Adrenal gland (tissue), 5 donors: ENCODE results near the gene SLC35E2B.

Experiments used
- POLR2A ChIP-seq, 2 donors: fragments of 450-650 bp; IDR thresholded peaks; one replicate each; pipeline ENCODE4 v1.6.1; 2017; ENCODE audit warnings: antibody characterized with exemption in 2 of 2, mild to moderate bottlenecking in 2 of 2, moderate library complexity in 1 of 2
- TF ChIP-seq, protein P1 (sequence below), 6 experiments: fragments of 450-650 bp in 4 of 6; fragments of 200-600 bp in 2 of 6; sonication (generic) in 1 of 6; IDR thresholded peaks; 1 replicate in 5 of 6; 2 replicates in 1 of 6; pipeline versions ENCODE4 v1.5.1 to v1.8.0; 2016 to 2021; ENCODE audit warnings: antibody characterized with exemption in 6 of 6, mild to moderate bottlenecking in 2 of 6, moderate library complexity in 1 of 6
- donor health status: DM: no; HTN: no; CAD: no.

DNA sequence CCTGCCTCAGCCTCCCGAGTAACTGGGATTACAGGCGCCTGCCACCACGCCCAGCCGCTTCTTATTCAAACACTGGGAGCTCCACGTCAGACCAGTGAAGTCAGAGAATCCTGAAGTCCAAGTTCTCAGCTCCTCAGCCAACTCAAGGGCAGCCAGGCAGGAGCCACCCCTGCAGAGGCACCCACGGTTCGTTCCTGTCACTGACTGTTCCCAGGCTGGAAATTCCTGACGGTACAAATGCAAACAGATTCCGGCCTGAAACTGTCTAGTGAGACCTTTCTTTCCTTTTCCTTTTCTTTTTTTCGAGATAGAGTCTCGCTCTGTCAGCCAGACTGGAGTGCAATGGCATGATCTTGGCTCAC is 11.7 kb downstream of the SLC35E2B start:
- TF ChIP-seq, protein P1, sequence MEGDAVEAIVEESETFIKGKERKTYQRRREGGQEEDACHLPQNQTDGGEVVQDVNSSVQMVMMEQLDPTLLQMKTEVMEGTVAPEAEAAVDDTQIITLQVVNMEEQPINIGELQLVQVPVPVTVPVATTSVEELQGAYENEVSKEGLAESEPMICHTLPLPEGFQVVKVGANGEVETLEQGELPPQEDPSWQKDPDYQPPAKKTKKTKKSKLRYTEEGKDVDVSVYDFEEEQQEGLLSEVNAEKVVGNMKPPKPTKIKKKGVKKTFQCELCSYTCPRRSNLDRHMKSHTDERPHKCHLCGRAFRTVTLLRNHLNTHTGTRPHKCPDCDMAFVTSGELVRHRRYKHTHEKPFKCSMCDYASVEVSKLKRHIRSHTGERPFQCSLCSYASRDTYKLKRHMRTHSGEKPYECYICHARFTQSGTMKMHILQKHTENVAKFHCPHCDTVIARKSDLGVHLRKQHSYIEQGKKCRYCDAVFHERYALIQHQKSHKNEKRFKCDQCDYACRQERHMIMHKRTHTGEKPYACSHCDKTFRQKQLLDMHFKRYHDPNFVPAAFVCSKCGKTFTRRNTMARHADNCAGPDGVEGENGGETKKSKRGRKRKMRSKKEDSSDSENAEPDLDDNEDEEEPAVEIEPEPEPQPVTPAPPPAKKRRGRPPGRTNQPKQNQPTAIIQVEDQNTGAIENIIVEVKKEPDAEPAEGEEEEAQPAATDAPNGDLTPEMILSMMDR (IDR thresholded peaks at IDR 0.05), result no peak
- no peak for TF ChIP-seq POLR2A (IDR thresholded peaks at IDR 0.05)
